Suppressor macrophage treated with lipopolysaccharide for 1 hour (primary cell): ENCODE results near the gene CIT.

Experiments used
- DNase-seq, 3 donors: peaks; one replicate each; pipeline ENCODE4 v3.0.0-alpha.2; 2020 to 2022

CIT gene

DNA sequence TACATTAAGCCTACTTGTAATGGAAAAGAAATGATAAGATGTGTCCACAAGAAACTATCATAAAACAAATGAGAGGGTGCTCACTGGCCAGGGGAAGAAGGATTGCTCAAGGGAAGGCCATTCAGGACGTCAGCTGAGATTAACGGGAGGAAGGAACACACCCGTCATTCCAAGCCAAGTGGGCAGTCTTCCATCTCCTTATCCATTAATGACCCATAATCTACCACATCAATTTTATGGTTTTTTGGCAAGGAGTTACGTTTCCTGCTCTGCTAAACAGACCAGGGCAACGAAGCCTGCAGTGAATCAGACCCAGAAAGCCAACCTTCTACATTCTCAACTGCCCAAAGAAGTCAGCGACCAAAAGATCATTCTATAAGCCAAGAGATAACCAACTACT lies 184.1 kb downstream of the CIT start:
- DNase-seq: no peak

DNA sequence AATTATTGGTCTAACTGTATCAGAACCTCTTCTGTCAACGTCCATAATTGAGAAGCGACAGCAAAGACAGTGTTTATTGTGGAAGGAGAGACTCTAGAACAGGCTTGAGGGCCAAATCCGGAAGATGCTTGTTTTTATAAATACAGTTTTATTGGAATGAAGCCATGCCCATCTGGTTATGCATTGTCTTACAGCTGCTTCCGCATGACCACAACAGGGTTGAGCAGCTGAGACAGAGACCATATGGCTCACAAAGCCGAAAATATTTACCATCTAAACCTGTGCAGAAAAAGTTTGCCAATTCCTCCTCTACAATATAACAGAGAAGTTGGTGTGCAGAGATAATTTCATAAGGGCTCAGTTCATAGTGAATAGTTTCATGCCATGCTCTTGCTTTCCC lies 184.7 kb downstream of the CIT start:
- no peak for DNase-seq

DNA sequence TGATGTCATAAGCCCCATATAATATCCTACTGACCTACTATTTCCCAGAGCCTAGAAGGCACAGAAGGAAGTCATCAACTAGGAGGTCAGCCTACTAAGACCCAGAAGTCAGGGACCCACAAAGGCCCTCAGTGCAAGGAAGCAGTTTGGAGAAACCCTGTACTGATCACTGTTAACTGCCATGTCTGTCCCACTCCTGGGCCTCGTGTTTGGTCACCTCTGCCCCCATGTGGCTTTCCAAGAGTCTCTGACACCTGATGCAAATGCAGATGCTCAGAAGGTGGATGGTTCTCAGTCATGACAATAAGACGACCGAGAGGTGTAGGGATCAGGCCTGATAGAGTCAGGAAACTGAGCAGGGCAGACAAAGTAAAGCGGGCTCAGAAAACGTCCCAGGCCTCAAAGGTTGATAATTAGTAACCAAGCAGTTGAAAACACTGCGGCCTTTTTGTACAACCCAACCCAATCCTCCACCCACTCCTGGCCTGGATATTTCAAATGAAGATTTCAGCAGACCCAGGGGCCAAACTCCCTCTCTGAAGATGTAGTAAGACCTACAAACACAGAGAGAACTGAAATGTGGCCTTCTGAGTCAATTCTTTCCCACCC lies 185.8 kb downstream of the CIT start:
- DNase-seq: no peak

DNA sequence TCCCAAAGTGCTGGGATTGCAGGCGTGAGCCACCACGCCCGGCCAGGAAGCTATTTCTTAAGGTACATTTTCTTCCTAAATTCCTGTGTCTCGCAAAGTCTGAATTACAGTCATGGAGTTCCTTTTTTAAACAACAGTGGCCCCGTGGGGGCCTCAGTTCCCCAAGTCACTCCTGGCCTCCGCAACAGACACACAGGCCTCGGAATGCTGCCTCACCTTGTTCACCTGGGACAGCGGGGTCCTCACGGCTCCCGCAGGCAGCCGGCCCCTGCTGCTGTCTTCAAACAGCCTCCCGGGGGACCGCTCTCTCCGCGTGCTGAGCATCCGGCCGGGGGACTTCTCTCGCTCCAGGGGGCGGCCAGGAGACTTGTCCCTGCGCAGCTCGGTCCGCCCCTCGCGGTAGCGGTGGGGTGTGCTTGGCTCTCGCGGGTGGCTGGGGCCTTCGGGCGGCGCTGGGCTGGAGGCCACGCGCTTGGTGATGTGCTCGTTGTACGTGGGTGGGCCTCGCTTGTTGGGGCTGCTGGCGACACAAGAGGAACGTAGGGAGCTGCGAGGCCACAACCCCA lies 187.1 kb downstream of the CIT start:
- no peak for DNase-seq

DNA sequence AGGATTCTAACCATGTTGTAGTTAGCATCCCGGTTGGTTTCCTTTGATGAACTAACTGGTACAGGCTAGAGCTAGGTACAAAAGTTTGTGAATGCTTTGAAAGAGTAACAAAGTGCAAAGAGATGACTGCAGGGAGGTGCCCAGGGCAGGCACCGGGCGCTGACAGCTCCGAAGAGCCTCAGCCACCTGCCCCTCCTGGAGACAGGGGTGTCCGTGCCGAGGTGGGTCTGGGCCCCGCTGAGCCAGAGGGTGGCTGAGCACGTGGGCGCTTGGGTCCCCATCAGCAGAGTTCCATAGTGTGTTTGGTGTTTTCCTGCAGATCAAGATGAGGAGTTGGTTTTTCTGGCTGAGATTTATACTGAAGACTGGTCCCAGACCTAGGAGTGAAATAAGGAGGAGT lies 189.2 kb downstream of the CIT start:
- DNase-seq: no peak

DNA sequence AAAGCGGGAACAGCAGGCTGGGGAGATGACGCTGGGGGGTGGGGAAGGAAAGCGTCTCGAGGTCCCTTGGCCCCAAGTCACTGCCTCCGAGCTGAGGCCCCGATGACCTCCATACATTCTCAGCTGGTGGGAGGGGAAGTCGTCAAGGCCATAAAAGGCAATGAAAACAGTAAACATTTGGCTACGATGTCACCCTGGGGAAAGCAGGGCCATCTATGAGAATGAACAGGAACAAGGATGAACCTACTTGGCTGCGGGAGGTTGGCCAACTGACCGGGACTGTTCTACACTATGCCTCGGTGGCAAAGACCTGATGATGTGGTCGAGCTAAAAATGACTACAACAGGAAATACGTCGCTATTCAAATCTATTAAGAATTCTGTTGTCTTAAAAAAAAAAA lies 189.7 kb downstream of the CIT start:
- no peak for DNase-seq

DNA sequence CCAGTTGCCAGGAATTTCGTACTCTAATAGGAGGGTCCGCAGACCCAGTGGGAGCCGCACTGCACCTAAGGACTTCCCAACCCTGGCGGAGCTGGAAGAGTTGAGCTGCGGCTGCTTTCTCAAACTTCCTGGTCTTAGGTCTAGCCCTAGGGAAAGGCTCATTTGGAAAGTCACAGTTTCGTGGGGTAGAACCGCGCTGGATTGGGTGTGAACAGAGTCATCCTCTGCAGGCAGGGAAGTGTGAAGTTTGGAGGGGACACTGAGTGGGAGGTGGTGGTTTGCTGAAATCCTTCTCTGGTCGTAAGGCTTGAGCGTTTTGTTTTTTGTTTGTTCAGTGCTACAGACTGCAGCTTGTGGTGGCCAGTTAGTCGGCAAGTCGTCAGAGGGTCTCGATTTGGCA lies 190.3 kb downstream of the CIT start:
- DNase-seq: no peak

DNA sequence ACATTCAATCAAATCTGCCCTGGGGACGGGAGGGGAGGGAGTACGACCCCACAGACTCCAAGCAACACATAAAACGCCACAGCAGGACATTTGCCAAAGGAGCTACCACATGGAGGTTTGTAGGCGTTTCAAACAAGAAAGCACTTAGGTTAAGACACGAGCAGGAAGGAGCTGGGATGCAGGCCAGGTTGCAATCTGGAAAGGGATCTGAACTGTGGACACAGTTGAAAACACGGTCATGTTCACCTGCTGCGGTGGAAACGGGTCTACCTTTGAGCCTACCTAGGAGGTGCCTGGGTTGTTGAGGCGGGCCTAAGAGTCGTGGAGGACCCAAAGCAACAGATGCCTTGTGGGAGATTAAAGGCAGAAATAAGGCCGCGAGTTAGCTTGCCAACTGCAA lies 190.8 kb downstream of the CIT start:
- no peak for DNase-seq

DNA sequence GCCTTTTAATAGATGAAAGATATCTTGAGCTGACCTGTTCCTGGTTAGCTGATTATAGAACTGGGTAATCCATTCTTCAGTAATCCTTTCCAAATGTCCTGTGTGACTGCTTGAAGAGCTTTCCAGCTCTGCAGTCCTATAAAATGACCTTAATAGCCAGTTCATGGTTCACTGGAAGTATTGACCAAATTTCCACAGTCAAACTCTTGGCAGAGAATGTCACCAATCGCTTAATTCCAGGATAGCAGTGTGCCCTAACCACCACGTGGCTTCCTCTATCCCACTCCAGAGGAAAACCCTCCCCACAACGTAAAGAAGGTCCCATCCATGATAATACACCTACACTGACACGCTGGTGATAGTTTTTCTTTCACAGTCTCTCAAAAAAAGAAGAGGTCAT lies 191.7 kb downstream of the CIT start:
- DNase-seq: no peak

DNA sequence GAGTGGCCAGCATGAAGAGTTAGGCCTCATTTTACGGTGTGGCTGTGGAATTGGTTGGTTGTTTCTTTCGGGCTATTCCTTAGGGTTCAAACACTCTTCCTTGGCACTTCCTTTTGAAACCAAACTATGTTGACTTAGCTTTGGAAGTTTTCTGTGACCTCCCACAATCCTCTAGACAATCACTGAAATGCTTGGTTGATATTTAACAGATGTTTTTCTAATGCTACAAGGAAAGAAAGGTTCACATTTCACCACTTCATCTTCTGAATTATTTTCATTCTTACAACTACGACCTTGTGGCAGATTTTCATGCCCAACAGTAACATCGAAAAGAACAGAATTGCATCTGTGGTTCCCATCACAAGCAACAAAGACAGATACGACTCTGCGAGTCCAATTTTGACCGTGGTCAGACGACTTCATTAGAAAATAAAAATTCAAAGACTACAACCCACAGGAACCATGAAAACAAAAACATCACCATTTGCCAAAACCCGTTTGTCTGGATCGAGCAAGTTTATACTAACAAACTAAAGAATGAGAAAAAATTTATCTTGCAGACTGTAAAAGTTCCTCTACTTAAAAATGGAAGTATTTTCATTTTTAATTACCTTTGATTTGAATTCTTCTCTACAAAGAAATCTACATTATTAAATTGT lies 192.3 kb downstream of the CIT start:
- no peak for DNase-seq

DNA sequence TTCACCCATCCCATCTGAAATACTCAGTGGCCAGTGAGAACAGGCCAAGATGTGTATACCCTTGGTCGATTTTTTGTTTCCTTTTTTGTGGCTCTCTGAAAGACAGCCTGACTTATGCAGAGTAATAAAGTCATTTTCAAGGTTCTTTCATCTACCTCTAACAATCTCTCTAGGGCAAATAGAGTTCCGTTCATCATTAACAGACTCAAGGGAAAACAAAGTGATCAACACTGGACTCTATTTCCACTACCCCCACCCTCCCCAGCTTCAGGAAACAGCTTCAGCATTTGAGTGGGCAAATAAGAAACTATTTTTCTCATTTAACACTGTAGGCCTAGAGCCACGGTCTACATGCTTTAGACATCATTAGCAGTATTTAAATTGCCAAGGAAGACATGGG lies 193.3 kb downstream of the CIT start:
- no peak for DNase-seq

DNA sequence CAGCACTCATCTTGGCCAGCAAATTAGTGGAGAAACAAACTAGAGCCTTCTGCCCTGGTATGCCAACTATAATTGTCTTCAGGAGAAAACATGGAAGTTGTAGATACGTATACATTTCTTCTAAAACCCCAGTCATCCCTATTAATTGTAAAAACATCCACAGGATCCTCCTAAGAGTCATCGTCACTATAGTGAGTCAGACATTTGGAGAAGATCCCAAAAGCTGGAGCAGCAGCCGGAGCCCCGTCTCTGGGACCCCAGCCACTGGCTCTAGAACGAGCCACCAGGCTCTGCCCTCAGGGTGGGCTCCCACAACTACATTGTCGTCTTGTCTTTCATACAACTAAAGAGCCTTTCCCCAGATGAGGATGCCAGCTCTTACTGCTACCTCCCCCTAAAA lies 193.7 kb downstream of the CIT start:
- DNase-seq: no peak

DNA sequence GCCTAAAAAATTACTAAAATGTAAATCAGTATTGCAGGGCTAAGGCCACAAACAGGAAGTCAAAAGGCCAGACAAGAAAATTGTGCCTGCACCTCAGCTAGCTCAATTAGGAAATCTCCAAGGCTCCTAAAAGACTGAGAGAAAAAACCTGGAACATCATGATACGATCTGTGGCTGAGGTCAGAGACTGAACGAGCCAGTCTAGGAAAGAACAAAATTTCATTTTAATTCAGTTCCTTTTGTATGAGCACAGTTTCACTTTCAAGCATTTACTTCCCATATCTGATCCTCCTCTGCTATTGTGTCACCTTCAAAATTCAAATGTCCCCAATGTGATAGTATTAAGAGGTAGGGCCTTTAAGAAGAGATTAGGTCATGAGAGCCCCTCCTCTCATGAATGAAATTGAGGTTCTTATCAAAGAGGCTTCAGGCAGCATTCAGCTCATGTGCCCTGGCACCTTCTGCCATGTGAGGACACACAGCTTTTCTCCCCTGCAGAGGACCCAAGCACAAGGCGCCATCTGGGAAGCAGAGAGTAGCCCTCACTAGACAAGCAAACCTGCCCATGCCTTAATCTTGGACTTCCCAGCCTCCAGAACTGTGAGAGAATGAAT lies 194.4 kb downstream of the CIT start:
- peak; percentile 72 to 92 (median 84) for DNase-seq

DNA sequence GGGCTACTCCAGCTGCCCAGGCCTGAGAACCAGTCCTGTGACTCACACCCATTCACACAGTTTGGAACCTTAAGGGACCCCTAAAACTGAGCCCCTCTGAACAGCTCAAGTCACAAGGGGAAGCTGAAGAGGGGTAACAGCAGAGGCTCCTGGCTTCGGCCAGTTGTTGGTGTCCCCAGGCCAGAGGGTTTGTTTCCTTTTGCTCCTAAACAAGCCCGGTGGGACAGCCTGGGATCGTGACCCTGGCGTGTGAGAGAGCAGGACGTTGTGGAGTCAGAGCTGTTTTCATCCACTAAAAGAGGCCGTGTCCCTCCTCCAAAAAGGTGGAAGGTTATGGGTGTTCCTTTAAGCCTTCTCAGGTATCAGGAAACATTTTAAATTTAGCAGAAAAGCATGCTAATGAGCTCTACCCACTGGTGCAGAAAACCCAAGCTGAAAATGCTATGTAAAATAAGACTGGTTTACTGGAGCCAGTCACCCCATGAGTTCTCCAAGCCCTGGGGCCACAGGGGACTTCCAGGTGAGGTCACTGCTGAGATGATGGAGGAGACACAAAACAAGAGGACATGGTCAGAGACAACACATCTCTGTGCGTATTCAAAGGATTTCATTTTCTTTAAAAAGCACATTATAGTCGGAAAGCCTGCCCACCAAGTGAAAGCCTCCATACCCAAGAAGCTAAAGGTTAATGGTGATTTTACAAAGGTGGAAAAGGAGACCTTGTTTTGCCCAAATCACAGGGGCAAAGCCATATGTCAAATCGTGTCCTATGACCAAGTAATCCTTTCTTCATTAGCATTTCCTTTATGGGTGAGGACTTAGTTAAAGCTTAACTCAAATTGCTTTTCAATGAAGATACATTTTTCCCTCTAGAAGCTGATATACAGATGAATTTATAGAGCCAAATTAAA lies 195.1 kb downstream of the CIT start:
- peak; percentile 62 to 80 (median 76) for DNase-seq

DNA sequence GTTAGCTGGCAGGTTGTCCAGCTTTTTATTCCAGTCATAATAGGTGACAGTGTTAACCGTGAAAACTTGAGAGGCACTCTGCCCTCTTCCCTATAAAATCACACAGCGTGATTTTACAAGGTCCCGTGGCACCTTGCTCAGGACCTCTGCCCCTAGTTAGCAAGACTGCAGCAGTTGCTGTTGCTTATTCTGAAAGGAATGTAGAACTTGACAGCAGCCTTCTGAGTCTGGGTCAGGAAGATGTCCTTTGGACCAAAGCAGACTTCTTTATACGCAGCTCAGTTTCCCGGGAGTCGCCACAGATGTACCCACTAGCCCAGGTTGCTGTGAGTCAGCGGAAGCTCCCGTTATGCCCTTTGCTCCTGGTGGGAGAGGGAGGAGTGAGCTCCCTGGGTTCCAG lies 196.0 kb downstream of the CIT start:
- DNase-seq: no peak

DNA sequence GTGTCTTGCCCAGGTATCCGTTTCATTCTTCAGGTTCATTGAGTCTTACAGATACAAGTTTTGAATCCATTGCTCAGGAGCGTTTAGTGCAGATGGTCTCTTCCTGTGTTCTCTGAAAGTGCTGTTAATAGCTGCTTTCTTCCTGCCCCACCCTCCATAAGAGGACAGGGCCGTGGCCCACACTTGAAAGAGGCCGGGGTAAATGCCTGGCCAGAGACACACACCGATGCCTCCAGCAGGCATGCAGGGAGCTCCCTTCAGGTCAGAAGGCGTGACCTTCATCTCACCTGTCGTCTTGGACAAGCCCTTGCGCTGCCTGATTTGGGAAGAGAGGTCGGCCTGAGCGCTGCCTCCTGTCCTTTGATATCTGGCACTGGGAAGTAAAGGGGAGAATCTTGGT lies 197.6 kb downstream of the CIT start:
- no peak for DNase-seq

DNA sequence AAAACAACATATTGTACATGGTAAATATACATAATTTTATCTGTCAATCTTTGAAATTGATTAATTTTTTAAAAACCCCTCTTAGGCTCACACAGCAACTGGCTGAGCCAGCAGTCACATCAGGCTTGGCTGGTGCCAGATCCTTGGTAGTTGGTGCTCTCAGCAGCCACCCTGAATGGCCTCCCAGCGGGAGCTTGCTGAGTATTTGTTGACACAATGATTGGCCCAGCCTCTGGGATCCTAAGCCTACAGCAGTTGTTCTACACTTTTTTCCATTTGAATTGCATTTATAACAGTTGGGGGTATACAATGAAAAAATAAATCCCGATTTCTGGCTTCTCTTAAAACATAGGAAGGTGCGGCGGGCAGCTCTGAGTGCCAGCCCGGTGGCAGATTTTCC lies 198.0 kb downstream of the CIT start:
- no peak for DNase-seq

DNA sequence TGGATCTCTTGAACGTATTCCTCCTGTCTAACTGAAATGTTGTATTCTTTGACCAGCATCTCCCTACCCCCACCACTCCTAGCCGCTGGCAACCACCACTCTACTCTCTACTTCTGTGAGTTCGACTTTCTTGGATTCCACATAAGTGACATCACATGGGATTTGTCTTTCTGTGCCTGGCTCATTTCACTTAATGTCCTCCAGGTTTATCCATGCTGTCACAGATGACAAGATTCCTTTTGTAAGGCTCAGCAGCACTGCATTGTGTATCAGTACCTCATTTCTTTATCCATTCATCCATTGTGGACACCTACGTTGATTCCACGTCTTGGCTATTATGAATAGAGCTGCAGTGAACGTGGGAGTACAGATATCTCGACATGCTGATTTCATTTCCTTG lies 198.7 kb downstream of the CIT start:
- DNase-seq: no peak

DNA sequence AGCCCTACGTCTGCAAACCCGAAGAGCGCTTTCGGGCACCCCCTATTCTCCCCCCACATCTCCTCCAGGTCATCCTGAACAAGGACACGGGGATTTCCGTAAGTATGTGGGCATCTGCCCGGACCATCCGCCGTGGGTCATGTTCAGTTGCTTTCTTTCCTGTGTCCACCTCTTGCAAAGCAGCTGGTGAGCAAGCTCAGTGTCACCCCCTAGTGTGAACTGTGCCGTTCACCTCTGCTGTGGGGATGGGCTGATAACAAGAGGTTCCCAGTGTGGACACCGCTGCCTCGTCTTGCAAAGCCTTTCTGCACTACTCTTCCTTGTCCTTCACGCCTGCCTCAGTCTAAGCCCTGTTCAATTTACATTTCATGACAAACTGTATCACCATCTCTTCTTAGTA lies 200.5 kb downstream of the CIT start:
- no peak for DNase-seq

DNA sequence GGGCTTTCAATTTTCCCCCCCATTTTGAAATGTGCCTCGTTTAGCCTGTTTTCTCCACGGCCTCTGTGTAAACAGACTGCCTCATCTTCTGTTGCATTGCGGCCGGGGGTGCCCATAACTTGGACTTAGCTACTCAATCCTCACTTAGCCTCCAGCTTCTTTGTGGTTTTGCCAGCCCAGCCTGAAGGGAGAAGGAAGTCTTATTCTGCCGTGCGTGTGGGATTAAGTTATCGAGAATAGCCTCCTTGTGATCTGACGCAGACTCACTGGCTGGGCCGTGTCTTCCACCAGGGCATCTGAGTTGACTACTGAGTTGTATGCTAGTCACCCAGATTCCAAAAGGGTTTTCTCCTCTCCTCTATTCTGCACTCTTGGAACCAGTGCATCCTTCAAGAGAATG lies 201.1 kb downstream of the CIT start:
- DNase-seq: no peak

DNA sequence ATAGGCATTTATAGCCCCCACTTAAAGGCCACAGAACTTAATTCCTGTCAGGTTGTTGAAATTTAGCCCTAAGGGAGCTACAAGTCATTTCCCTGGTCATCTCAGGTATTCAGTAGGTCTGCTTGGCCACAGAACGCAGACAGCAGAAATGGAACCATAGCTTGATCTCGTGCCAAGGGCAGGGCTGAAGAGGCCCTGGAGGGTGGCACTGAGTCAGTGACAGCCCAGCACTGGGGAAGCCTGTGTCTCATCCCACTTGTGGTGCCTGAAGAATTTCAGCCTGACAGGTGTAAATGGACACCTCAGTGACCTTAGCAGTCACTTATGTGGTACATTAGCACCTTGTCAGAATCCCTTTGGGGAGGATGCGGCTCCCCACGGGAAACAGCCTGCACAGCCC lies 202.6 kb downstream of the CIT start:
- no peak for DNase-seq

DNA sequence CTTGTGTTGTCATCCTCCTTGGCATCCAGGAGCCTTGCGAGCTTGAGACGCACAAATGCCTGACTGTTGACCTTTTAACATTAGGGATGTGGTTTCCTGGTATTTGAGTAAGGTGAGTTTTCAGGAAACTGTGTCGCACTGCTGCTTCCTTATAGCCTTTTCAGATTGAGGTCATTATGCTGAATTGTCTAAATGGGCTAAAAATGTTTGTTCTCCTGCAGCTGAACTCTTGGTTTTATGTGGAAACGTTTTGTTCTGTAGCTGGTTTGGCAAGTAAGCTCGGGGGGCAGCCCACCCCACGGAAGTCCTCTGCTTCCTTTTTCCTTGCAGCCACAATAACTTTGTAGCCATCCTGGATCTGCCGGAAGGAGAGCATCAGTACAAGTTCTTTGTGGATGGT lies 203.5 kb downstream of the CIT start:
- DNase-seq: no peak

DNA sequence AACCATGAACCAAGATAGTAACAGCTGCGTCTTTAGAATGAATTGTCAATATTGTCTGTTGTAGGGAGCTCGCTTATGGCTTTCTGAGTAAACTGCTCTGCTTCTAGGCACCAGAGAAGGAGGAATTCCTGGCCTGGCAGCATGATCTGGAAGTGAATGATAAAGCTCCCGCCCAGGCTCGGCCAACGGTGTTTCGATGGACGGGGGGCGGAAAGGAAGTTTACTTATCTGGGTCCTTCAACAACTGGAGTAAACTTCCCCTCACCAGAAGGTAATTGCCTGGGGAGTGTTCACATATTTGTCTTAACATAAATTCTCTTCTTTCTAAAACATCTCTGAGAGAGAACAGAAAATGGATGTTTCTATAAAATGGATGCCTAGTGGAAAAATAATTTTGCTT lies 204.9 kb downstream of the CIT start:
- DNase-seq: no peak
